Tibial artery (tissue), 4 donors: ENCODE measurements around the gene PLSCR5.

Experiments used
- DNase-seq, 2 donors: peaks; one replicate each; pipeline ENCODE4 v3.0.0-alpha.2; 2019
- H3K27ac ChIP-seq, 2 donors: fragments of 200-600 bp; sonication (generic) in 1 of 2; 1 replicate in 1 of 2; 2 replicates in 1 of 2; pipeline ENCODE4 v1.5.1; 2018 to 2019; ENCODE audit warnings: mild to moderate bottlenecking in 1 of 2
- H3K27me3 ChIP-seq, 2 donors: fragments of 200-600 bp; sonication (generic) in 1 of 2; one replicate each; pipeline versions ENCODE4 v1.5.1 to v1.6.0; 2016 to 2019
- H3K36me3 ChIP-seq, 3 donors: fragments of 200-600 bp; sonication (generic) in 2 of 3; one replicate each; pipeline ENCODE4 v1.5.1; 2016 to 2019; ENCODE audit warnings: mild to moderate bottlenecking in 2 of 3
- H3K4me1 ChIP-seq, 4 donors: fragments of 200-600 bp; sonication (generic) in 2 of 4; 1 replicate in 3 of 4; 2 replicates in 1 of 4; pipeline ENCODE4 v1.5.1; 2016 to 2019
- H3K4me3 ChIP-seq, 2 donors: fragments of 200-600 bp; sonication (generic) in 1 of 2; 1 replicate in 1 of 2; 2 replicates in 1 of 2; pipeline ENCODE4 v1.5.1; 2018 to 2019; ENCODE audit warnings: mild to moderate bottlenecking in 2 of 2
- H3K9me3 ChIP-seq, 3 donors: fragments of 200-600 bp; sonication (generic) in 1 of 3; one replicate each; pipeline ENCODE4 v1.5.1; 2016 to 2019
- intact Hi-C: fragments of 100-400 bp; cut with DNase I; formaldehyde crosslinking; loops from one replicate; pipeline ENCODE4 v1.15.0; 2023; ENCODE audit warnings: low total_unique reads
- TF ChIP-seq, protein P1 (sequence below), 2 experiments: fragments of 200-600 bp in 1 of 2; fragments of 450-650 bp in 1 of 2; IDR thresholded peaks; one replicate each; pipeline ENCODE4 v1.5.1; 2017 to 2019; ENCODE audit warnings: antibody characterized with exemption in 2 of 2, mild to moderate bottlenecking in 1 of 2, moderate library complexity in 1 of 2

The PLSCR5 gene

GRCh38 chr3:146550743-146551510 lies 54.2 kb downstream of the PLSCR5 start:
- intact Hi-C loops: no loop called here
- H3K4me1 ChIP-seq: no peaks in the 10 kb centered on the region
- H3K36me3 ChIP-seq: no peaks in the 10 kb centered on the region
- TF ChIP-seq, protein P1, sequence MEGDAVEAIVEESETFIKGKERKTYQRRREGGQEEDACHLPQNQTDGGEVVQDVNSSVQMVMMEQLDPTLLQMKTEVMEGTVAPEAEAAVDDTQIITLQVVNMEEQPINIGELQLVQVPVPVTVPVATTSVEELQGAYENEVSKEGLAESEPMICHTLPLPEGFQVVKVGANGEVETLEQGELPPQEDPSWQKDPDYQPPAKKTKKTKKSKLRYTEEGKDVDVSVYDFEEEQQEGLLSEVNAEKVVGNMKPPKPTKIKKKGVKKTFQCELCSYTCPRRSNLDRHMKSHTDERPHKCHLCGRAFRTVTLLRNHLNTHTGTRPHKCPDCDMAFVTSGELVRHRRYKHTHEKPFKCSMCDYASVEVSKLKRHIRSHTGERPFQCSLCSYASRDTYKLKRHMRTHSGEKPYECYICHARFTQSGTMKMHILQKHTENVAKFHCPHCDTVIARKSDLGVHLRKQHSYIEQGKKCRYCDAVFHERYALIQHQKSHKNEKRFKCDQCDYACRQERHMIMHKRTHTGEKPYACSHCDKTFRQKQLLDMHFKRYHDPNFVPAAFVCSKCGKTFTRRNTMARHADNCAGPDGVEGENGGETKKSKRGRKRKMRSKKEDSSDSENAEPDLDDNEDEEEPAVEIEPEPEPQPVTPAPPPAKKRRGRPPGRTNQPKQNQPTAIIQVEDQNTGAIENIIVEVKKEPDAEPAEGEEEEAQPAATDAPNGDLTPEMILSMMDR (IDR thresholded peaks at IDR 0.05): no peak
- no peak overlapping the region for H3K4me3 ChIP-seq
- H3K27me3 ChIP-seq: no peaks in the 10 kb centered on the region
- no peaks in the 10 kb centered on the region for H3K9me3 ChIP-seq
- no peak for DNase-seq
- H3K27ac ChIP-seq: no peak overlapping the region

DNA sequence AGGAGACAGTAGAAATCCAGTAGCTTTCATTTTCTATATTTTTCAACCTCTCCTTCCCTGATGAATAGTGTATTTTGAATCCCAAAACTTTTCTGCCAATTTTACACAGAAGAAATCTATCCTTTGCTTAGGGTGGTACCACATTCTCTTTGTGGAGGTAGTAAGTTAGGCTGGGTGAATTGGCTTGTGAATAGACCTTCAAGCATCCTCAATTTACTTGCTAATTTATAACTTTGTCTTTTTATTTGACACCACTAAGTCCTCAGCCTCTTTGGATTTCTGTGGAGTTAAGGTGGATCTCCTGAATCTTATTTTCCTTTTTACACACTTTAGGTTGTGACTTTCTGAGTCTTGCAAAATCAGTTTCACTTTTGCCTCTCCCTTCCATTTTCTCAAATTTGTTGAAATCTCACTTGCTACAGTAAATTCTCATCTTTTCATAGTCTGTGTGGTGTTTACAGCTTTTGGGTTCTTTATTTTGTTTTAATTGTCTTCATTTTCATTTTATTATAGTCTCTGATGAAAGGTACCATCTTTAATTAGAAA lies 55.0 kb downstream of the PLSCR5 start:
- no peak for DNase-seq
- TF ChIP-seq, protein P1 (IDR thresholded peaks at IDR 0.05): no peak
- intact Hi-C loops: no loop called here
- Histone ChIP-seq H3K36me3 (no peaks in the 10 kb centered on the region), H3K9me3 (no peaks in the 10 kb centered on the region), H3K27me3 (no peaks in the 10 kb centered on the region), H3K4me3 (peak overlapping the region; percentile 9 to 15), H3K27ac (no peak overlapping the region), H3K4me1 (peaks cover 0 to 4% (median 2%) of the 10 kb centered on the region in 4 donors)

DNA sequence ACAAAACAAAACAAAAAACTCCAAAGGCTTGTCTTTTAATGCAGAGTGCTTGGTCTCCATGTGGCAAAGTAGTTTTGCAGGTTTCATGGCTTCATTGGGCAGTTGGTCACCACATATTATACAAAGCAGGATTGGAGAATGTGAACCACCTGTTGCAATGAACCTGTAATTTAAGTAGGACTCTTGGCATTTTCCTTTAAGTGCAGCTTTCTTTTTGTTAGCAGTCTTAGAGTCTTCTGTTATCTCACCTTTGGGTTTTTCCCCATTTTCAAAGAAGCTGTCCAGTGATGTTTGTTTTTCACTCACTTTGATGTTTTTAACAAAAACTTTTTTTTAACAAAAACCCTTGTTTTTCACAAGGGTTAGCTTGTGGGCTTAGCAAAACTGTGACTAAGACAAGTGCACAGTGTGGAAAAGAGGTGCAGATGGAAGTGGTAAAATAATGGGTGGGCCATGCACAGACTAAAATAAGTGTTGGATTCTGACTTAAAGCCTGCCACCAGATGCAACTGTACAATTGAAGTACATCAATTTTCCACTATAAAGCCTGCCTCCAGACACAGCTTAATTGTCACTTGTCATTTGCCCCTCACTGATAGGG lies 57.8 kb downstream of the PLSCR5 start:
- Histone ChIP-seq H3K9me3 (no peaks in the 10 kb centered on the region), H3K4me1 (peaks cover 0 to 18% (median 5%) of the 10 kb centered on the region in 4 donors), H3K36me3 (no peaks in the 10 kb centered on the region), H3K27ac (no peak overlapping the region), H3K27me3 (no peaks in the 10 kb centered on the region), H3K4me3 (no peak overlapping the region)
- DNase-seq: no peak
- TF ChIP-seq, protein P1 (IDR thresholded peaks at IDR 0.05): no peak
- intact Hi-C loops: no loop called here

- intact Hi-C loops: no loop called here
- H3K27ac ChIP-seq: no peak overlapping the region
- TF ChIP-seq, protein P1 (IDR thresholded peaks at IDR 0.05): no peak
These were observed 58.7 kb downstream of the PLSCR5 start for GRCh38 chr3:146546366-146546965.

GRCh38 chr3:146544929-146545528 lies 60.1 kb downstream of the PLSCR5 start:
- Histone ChIP-seq H3K4me3 (peak overlapping the region; percentile 74 to 84), H3K9me3 (no peaks in the 10 kb centered on the region), H3K27me3 (no peaks in the 10 kb centered on the region), H3K27ac (peak overlapping the region; percentile 92 to 96), H3K4me1 (peaks cover 0 to 39% (median 11%) of the 10 kb centered on the region in 4 donors), H3K36me3 (no peaks in the 10 kb centered on the region)
- TF ChIP-seq, protein P1 (IDR thresholded peaks at IDR 0.05): no peak
- intact Hi-C loops: no loop called here
- no peak for DNase-seq

More at GRCh38 chr3:146546366-146546965, 58.7 kb downstream of the PLSCR5 start:
- no peak overlapping the region for H3K4me3 ChIP-seq
- H3K9me3 ChIP-seq: no peaks in the 10 kb centered on the region
- peaks cover 0 to 27% (median 9%) of the 10 kb centered on the region in 4 donors for H3K4me1 ChIP-seq
- no peak for DNase-seq
- no peaks in the 10 kb centered on the region for H3K27me3 ChIP-seq
- no peaks in the 10 kb centered on the region for H3K36me3 ChIP-seq
